ENCODE data around the gene GUCD1.
"Not testable (repeated sequence)": the region's sequence is repeated elsewhere in the genome, so short reads cannot be mapped to it uniquely, and the experiment has no call there.

GUCD1 gene

DNA sequence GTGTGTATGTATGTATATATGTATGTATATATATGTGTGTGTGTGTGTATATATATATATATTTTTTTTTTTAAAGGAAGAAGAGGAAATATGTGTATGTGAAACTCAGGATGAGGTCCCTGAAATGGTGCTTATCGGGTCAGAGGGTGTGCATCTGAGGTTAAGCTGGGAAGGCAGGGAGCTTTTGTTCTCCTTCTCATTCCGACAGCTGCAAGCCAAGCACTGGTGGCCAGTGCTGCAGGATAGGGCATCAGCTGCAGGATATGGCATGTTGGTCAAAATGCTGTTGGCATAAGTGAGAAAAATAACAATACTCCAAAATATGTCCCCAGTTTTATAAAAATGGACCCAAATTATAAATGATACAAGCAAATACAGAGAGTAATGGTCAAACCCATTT lies 8.3 kb upstream of the GUCD1 start:
- DNase-seq, result no peak

DNA sequence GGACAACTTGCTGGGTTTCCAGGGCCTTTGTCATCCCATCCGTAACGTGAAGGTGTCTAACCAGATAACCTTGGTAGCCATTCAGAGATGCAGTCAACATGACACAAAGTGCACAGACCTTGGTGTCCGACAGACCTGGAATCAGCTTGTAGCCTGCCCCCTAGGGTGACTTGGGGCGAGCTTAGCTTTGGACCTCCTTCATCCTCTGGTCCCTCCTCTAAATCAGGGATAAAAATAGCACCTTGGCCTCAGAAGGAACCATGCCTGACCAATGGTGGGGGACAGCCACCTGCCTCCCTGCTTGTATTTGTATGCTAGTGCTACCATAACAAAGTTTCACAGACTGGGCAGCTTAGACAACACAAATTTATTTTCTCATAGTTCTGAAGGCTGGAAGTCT lies 4.5 kb upstream of the GUCD1 start:
- DNase-seq, result no peak

DNA sequence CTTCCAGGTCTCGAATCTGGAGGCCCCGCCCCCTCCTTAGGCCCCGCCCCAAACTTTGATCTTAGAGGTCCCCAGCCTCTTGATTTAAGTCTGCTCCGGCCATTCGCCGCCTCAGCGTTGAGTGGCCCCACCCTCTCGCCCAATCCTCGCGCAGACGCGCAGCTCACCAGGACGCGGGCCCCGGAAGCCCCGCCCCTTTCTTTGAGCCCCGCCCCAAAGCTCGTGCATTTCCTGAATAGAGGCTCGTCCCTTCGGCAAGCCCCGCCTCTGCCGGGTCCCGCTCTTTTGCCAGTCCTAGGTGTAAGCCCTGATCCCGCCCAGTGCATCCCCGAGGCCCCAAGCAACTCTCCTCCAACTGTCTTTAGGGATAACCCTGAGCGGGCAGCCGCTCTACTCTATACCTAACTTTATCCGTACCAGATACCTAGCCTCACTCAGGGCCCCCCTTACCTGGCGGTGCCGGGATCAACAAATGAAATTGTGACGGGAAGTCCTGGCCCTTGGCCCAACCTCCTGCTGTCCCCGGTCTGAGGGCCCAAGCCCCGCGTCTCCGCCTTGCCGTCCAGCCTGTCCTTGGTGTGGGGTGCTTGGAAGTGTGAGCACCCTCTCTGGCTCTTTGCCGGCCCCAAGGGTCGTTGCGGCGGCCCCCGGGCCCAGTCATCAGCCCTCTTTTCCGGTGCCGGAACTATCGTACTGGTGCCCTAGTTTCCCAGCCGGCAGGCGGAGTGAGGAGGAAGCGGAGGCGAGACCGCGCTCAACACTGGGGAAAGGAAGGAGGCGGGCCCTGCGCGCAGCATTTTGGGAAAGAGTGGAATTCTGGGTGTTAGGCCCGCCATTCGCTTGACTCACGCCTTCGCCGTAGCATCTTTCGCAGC lies 464 bp upstream of the GUCD1 start, which contains the start of gene SNRPD3:
TSS of gene SNRPD3 (plus strand) at position 835 of the 875 bp plus-strand sequence. CDS start 1,676 bp downstream, outside the sequence.
- peak; percentile 83 for DNase-seq

DNA sequence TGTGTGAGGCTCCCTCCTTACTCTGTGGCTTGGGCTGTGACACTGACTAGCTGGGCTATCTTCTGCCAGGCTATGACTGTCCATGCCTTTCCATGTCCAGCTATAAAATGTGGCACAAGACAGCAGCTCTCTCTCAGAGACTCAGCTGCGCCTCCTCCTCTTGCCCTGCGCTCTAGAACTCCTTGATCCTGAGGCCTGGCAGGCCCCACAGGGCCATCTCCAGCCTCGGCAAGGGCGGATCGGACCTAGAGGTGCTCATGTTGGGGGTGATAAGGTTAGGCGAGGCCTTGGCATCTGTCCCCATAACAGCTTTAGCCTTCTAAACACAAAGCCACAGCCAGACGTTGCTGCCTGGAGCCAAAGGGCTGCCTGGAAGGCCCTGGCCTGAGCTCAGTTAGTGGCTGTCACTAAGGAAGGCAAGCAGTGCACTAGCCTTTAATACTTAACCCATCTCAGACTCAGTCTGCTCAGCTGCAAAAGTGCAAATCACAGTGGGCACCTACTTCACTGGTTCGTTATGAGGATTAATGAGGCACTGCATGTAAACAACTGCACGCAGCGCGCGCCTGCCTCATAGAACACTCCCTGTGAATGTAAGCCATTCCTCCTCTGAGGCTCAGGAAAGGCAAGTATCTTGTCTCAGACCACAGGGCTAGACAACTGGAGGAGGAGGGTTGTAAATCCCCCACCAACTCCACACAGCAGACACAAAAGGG lies 1.2 kb downstream of the GUCD1 start:
- no peak for DNase-seq

DNA sequence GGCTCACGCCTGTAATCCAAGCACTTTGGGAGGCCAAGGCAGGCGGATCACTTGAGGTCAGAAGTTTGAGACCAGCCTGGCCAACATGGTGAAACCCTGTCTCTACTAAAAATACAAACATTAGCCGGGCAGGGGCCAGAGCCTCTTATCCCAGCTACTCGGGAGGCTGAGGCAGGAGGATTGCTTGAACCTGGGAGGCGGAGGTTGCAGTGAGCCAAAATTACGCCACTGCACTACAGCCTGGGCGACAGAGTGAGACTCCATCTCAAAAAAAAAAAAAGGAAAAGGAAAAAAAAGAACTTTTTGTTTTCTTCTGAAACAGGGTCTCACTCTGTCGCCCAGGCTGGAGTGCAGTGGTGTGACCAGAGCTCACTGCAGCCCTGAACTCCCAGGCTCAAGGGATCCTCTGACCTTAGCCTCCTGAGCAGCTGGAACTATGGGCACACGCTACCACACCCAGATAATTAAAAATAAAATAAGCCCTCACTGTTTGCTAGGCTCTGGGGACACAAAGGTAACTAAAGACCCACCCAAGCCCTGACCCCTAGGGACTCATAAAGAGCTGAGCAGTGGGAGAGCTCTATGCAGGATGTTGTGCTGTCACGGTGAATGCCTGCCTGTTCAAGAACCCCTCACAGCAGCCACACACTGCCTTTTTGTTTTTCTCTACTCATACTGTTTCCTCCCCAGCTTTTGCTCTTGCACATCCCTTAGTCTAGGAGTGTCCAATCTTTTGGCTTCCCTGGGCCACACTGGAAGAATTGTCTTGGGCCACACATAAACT lies 2.2 kb downstream of the GUCD1 start:
- DNase-seq, result not testable (repeated sequence)

DNA sequence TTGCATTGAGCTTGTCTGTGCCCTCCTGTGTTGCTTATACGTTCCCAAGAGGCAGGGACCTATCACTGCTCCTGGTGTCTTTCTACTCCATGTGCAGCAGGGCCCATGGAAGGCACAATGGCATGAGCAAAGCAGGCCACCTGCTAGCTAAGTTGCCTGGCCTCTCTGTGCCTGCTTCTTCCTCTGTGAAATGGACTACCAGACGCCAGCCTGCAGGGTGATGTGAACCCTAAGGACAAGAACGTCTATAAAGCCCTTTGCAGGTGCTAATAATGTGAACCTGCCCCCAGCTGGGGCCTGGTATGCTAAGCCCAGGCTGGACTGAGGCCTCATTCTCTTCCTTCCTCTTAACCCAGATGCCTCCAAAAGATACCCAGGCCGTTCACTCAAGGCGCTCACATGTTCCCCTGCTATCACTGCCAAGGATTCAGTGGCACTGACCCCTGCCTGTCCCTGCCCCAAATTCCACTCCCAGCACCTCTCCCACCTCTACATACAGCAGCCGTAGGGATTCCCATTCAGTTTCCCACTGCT lies 4.0 kb downstream of the GUCD1 start:
- no peak for DNase-seq

DNA sequence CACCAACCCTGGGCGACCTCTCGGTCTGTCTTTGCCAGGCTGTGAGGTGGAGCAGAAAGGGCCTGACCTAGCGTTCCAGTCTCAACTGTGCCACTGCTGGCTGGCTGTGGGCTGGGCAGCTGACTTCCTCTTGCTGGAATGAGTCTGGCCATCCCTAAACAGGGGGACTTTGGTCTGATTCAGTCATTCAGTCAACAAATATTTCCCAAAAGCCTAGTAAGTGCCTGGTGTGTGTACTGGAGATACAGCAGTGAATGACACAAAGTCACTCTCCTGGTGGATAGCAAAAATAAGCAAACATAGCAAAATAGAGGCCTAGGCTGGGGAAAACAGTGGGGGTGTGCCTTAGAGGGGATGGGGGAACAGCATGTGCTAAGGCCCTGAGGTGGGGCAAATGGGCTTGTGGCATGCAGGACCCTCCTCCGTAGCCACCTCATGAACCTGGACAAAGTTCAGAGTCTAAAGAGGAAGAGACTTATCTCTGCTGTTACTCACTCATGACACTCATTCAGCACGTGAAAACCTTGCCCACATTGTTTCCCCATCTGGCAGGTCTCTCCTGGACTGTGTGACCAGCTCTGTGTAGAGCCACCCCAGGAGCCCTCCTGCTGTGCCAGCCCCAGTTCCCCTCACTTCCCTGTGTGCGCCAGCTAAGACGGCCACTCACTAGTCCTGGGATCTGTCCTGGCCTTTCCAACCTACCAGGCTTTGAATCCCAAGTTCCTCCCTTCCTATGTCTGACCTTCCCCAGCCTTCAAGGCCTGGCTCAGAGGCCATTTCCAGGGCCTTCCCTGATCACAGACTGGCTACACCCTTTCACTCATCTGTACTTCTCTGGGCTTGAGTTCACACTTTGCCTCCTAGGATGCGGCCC lies 4.7 kb downstream of the GUCD1 start:
- DNase-seq, result no peak

DNA sequence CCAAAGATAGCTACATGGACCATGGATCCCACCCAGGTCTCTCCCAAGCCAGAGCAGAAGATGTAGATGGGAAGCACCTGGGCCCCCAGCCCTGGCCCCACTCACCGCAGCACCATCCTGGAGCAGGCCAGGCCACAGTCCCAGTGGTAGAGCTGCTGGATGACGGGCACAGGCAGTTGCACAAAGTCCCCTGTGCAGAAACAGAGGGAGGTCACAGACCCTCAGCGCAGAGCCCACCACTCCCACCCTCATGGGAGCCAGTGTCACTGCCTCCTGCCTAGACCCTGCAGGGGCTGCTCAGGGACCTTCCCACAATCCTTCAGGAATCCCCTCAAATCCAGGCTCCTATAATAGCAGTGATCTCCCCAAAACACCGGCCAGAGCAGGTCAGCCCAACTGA lies 6.1 kb downstream of the GUCD1 start:
- DNase-seq, result no peak

DNA sequence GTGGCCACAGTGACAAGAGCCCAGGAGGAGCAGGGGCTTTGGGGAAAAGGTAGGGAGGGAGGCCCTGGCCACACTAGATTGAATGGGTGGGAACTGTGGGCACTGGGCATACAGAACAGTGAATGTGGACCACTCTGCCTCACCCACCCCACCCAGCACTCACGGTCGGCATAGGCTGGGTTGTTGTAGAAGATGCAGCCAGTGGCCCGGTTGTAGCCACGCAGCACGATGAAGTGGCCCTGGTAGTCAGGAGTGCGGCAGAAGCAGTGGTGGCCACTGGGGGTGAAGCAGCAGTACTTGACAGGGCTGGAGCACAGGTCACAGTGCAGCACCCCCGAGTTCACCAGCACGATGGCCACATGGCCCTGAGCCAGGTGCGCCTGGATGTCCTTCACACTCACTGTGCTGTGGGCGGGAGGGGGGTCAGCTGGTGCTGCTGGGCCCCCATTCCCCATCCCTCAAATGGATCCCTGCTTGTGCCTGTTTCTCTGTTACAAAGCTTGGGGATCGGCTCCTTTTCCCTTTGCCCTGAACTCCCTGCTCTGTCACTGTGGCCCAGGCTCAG lies 11.2 kb downstream of the GUCD1 start:
- DNase-seq, result no peak

DNA sequence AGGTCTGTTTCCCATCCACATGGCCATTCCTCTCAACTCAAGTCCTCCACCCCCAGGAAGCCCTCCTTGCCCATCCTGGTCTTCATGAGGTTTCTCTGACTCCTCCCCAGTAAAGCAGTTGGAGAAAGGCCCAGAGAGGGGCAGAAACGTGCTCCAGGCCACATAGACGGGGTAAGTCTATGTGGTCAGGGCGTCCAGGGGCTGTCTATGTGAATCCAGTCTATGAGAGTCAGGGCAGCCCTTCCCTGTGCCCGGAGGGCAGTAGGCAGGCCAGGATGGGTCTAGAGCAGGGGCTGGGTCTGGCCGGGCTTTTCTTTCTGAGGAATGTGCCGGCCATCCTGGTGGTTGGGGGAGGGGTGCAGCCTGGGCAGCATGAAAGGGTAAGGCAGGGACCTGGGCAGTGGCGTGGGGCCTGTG lies 11.7 kb downstream of the GUCD1 start:
- no peak for DNase-seq

DNA sequence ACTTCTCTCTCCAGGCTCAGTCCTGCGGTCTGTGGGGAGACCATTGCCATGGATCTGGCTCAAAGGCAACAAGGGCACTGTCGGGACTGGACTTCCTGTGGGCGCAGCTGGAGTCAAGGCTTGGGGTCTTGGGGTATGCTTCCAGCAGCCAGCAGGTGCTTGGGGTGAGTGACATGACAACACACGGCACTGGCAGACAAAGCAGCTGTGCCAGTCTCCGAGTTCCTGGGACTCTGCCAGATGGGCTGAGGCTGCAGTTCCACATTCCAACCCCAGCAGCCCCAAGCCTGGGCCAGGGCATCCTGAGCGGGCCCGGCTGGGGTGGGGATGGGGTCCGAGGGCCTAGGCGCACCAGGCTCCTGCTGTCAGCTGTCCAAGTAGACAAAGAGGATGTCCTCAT lies 12.3 kb downstream of the GUCD1 start:
- DNase-seq, result no peak

DNA sequence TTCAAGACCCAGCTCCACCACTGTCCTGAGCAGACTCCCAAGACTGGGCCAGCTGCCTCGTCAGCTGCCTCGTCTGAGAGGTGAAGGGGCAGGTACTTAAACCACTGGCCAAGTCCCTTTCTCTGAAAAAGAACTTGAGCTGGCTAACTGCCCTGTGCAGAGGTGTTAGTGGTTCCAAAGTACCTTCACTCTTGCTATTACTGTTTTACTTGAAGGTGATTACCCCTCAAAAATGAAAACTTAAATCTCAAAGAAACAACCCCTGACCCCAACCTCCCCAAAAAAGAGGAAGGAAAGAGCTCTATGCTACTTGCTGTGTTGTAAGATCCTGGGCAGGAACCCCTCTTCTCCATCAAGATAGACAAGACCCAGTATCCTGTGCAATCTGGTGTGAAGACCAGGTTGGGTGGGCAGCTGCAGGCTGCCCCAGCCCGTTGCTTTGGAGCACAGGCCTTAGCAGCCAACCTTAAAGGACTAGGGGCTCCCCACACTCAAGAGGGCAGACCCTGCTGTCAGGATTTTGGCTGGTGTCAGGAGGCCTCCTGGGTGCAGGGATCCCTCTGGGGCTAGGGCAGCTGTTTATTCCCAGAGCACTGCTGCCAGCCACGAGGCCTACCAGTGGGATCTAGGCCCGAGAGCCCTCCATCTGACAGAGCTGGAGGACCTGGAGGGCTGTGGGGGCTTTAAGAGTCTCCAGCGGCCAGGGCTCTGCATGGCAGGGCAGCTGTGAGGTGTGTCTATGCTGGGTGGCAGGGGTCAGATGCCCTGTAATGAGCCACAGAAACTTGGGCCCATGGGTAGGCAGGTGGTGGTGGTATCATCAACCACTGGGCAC lies 13.0 kb downstream of the GUCD1 start:
- no peak for DNase-seq

DNA sequence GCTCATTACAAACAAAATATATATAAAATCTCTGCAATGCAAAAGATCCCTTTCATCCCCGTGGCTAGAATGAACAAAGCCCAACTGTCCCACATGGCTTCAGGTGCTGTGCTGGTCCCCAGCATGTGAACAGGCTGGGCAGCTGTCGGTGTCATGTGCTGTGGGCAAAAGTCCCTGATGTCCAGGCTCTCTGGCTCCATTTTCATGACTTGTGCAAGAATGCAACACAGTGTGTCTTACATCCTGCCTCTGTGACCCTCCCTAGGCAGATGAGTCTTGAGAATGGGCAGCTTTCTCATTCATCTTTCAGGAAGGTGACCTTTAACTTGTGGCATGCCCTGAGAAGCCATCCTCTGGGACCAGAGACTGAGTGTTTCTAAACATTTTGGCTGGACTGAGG lies 14.5 kb downstream of the GUCD1 start:
- no peak for DNase-seq

DNA sequence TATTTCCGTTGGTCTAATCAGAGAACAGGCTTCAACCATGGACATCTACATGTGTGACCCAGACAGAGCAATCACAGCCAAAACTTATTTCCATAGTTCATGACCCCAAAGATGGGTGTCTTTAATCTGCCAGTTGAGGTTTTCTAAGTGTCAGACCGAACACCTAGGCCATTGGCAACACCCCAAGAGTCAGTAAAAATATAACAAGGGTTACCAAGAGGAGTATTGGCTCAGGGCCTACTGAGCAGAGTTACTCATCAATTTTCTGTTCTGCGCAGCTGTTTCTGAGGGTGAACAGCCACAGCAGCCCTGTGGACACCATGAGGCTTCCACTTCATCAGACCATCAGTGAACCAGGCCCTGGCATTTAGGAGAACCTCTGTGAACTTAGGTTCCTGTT lies 18.8 kb downstream of the GUCD1 start:
- DNase-seq, result no peak

DNA sequence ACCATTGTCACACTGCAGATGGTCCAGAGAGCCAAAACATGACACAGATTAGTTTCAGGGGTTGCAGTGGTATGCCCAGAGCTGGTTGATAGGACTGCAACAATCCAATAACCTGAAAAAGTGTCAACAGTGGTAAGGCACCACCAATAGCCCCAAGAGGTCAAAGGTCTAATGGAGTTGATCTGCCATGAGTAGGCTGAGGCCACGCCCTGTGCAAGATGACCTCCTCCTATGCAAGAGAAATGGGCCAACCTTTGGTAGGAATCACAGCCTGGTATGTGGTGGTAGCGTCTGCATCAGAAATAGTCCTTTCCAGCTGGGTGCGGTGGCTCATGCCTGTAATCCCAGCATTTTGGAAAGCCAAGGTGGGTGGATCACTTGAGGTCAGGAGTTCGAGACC lies 19.6 kb downstream of the GUCD1 start:
- no peak for DNase-seq

DNA sequence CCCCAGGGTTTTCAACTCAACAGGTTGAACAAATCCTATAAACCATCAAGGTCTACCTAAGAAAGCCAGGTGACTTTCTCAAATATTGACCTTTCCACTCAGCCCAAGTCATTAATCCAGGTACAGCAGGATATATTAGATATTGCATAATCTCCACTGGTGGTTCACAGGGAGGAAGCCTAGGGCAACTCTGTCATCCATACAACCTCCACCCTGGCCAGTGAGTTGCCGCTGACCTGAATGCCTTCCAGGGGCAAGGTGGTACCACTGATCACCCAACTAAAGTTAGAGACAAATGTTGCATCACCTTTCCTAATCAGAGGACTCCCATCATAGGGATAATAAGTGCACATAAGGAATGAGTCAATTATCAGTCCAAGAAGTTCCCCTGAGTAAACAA lies 22.9 kb downstream of the GUCD1 start:
- DNase-seq, result no peak

DNA sequence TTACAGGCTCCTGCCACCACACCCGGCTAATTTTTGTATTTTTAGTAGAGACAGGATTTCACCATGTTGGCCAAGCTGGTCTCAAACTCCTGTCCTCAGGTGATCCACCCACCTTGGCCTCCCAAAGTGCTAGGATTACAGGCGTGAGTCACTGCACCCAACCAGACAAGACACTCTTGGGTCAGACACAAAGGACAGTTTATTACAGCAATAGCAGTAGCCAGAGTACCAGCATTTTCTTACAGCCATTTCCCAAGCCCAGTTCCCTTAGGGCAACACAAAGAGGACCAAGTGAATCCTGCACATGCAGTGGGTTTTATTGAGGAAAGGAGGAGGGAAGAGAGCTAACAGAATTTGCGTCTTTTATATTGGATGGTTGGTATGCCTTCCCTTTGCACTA lies 24.0 kb downstream of the GUCD1 start:
- not testable (repeated sequence) for DNase-seq

DNA sequence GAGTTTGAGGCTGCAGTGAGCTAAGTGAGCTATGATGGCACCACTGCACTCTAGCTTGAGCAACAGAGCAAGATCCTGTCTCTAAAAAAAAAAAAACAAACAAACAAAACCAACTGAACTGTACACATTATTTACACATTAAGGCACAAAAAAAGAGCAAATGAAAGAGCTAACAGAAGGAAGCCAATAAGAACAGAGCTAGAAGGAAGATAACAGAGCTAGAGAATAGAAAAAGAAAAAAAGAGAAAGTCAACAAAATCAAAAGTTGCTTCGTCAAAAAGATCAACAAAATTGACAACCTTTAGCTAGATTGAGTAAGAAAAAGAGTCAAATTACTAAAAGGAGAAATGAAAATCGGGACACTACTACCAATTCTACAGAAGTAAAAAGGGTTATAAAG lies 25.0 kb downstream of the GUCD1 start:
- no peak for DNase-seq

DNA sequence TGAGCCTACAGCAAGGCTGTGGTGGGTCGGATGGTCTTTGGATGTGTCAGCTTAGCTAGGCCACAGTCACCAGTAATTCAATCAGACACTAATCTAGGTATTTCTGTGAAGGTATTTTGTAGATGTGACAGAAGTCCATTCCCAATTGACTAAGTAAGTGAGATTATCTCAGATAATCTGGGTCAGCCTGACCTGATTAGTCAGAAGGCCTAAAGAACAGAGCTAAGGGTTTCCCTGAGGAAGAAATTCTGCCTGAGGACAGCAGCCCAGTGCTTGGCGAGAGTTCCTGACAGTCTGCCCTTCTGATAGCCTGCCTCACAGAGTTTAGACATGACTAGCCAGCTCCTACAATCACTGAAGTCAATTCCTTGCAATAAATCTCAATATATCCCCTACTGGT lies 28.7 kb downstream of the GUCD1 start:
- DNase-seq, result no peak

DNA sequence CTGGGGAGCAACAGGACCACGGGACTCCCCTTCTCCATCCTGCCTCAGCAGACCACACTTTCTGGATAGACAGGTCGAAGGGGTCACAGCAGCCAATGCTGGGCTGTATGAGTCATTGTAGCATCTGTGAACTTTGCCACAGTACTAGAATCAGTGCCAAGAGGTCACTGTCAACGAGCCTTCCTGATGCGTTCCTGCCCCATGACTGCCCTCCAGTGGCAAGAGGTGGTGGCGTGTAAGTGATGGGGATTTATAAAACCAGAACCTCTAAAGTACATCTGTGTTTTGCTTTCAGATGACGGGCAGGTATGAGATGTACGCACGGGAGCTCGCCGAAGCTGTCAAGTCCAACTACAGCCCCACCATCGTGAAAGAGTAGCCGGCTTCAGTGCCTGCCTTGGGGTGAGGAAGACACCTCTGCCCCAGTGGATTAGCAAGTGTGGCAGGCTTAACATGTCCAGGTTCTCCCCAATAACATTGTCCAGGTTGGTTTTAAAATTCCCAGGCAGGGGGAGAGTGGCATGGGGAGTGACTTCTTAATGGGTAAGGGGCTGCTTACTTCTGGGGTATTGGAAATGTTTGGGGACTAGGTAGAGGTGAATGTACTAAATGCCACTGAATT lies 29.4 kb downstream of the GUCD1 start:
- DNase-seq, result peak; percentile 22
